H1 (cell line): Measurements from ENCODE around the gene RGS7BP. TPM values are rescaled to one million over a fixed set of nuclear protein-coding genes. Genes with fewer than 3 reads are reported as not detected.
A peak's percentile ranks its signal among the peaks of the same experiment; 100 is the strongest.

Experiments
- CTCF ChIA-PET: fragments of 300-600 bp; sonication (Branson Sonifier 250); formaldehyde crosslinking; loops from one replicate; lab custom pipeline; 2021; ENCODE audit not compliant: partially characterized antibody; lab: Charles Lee
- POLR2A ChIA-PET: fragments of 300-600 bp; sonication (Branson Sonifier 250); formaldehyde crosslinking; loops from one replicate; lab custom pipeline; 2021; ENCODE audit warnings: inconsistent platforms; ENCODE audit not compliant: partially characterized antibody; lab: Charles Lee
- DNase-seq, 2 experiments: peaks; one replicate each; pipeline versions ENCODE4 v3.0.0 to v3.0.0-alpha.2; 2010 to 2022; ENCODE audit warnings: low spot score in 2 of 2, low read depth in 1 of 2, mixed read lengths in 1 of 2
- FAIRE-seq: peaks from 2 replicates; lab custom pipeline; 2011; peaks lifted over from hg19 to GRCh38; lab: Jason Lieb, UNC
- H2AFZ ChIP-seq: 2 replicates; pipeline ENCODE4 v1.8.1; 2012; ENCODE audit warnings: low read length, inconsistent platforms
- H2AK5ac ChIP-seq: 2 replicates; pipeline ENCODE4 v1.6.1; 2013; ENCODE audit warnings: low read depth, low read length
- H2BK120ac ChIP-seq: replicated peaks from 2 replicates; pipeline ENCODE3; 2013; ENCODE audit warnings: low read depth, low read length, inconsistent platforms
- H2BK12ac ChIP-seq: 2 replicates; pipeline ENCODE4 v1.6.1; 2013; ENCODE audit warnings: low read depth, low read length
- H2BK15ac ChIP-seq: 2 replicates; pipeline ENCODE4 v1.6.1; 2013; ENCODE audit warnings: low read length
- H2BK20ac ChIP-seq: 2 replicates; pipeline ENCODE4 v1.6.1; 2013; ENCODE audit warnings: low read length
- H2BK5ac ChIP-seq: 2 replicates; pipeline ENCODE4 v1.6.1; 2013; ENCODE audit warnings: low read depth, low read length
- H3K14ac ChIP-seq: 2 replicates; pipeline ENCODE4 v1.6.1; 2013; ENCODE audit warnings: inconsistent platforms; ENCODE audit not compliant: insufficient read length
- H3K18ac ChIP-seq: 2 replicates; pipeline ENCODE4 v1.6.1; 2013; ENCODE audit warnings: low read length; ENCODE audit errors: extremely low read depth
- H3K23ac ChIP-seq: 2 replicates; pipeline ENCODE4 v1.6.1; 2013; ENCODE audit warnings: inconsistent platforms; ENCODE audit not compliant: insufficient read length
- H3K23me2 ChIP-seq: 2 replicates; pipeline ENCODE4 v1.6.1; 2013; ENCODE audit warnings: low read depth, low read length
- H3K27ac ChIP-seq: 2 replicates; pipeline ENCODE4 v1.6.1; 2011; ENCODE audit warnings: low read depth, low read length, inconsistent platforms
- H3K27me3 ChIP-seq, 4 experiments: replicated peaks in 1 of 4; 1 replicate in 1 of 4; 2 replicates in 3 of 4; pipeline versions ENCODE4 v1.6.1 to v1.8.1; 2011 to 2013; ENCODE audit warnings: low read length in 3 of 4, mild to moderate bottlenecking in 3 of 4, inconsistent platforms in 2 of 4, mixed read lengths in 2 of 4, moderate library complexity in 1 of 4; ENCODE audit not compliant: control insufficient read depth in 3 of 4, insufficient read depth in 3 of 4; ENCODE audit errors: extremely low read depth in 1 of 4
- H3K36me3 ChIP-seq, 4 experiments: 2 replicates each; pipeline versions ENCODE4 v1.6.1 to v1.8.1; 2011 to 2013; ENCODE audit warnings: mild to moderate bottlenecking in 4 of 4, low read length in 3 of 4, moderate library complexity in 2 of 4, control low read depth in 1 of 4, inconsistent platforms in 1 of 4; ENCODE audit not compliant: insufficient read depth in 4 of 4, control insufficient read depth in 2 of 4
- H3K4ac ChIP-seq: replicated peaks from 2 replicates; pipeline ENCODE3; 2013; ENCODE audit warnings: low read length, low read depth, mixed read lengths, inconsistent platforms; ENCODE audit not compliant: insufficient read length
- H3K4me1 ChIP-seq, 4 experiments: replicated peaks in 1 of 4; 1 replicate in 1 of 4; 2 replicates in 3 of 4; pipeline versions ENCODE4 v1.6.1 to v1.8.1; 2011 to 2013; ENCODE audit warnings: low read length in 3 of 4, inconsistent platforms in 2 of 4, mixed read lengths in 1 of 4; ENCODE audit not compliant: insufficient read depth in 4 of 4, control insufficient read depth in 3 of 4
- H3K4me2 ChIP-seq, 2 experiments: 2 replicates each; pipeline versions ENCODE4 v1.6.1 to v1.8.1; 2011 to 2013; ENCODE audit warnings: low read depth in 2 of 2, low read length in 2 of 2, control low read depth in 1 of 2, inconsistent platforms in 1 of 2, mild to moderate bottlenecking in 1 of 2; ENCODE audit not compliant: insufficient read depth in 1 of 2
- H3K4me3 ChIP-seq, 4 experiments: fragments of 200-600, 300-600 bp in 1 of 4; sonication (generic), shearing (Covaris generic), sonication (Bioruptor Twin) in 1 of 4; 2 replicates each; pipeline versions ENCODE4 v1.5.1 to v1.8.1; 2011 to 2016; ENCODE audit warnings: low read length in 4 of 4, low read depth in 3 of 4, control low read depth in 2 of 4, inconsistent platforms in 2 of 4, mild to moderate bottlenecking in 2 of 4, mixed read lengths in 1 of 4, moderate library complexity in 1 of 4; ENCODE audit not compliant: insufficient read depth in 2 of 4; ENCODE audit errors: extremely low read depth in 1 of 4
- H3K56ac ChIP-seq: replicated peaks from 2 replicates; pipeline ENCODE3; 2013; ENCODE audit warnings: low read depth, mild to moderate bottlenecking, mixed read lengths, low read length, inconsistent platforms; ENCODE audit not compliant: insufficient read length
- H3K79me1 ChIP-seq: 2 replicates; pipeline ENCODE4 v1.6.1; 2013; ENCODE audit warnings: low read depth, low read length, control low read depth
- H3K79me2 ChIP-seq, 2 experiments: 2 replicates each; pipeline versions ENCODE4 v1.6.1 to v1.8.1; 2012 to 2013; ENCODE audit warnings: low read length in 2 of 2, mild to moderate bottlenecking in 2 of 2, inconsistent platforms in 1 of 2; ENCODE audit not compliant: insufficient read depth in 2 of 2, control insufficient read depth in 1 of 2
- H3K9ac ChIP-seq, 4 experiments: replicated peaks in 1 of 4; 1 replicate in 1 of 4; 2 replicates in 3 of 4; pipeline versions ENCODE4 v1.6.1 to v1.8.1; 2011 to 2013; ENCODE audit warnings: low read depth in 3 of 4, low read length in 3 of 4, control low read depth in 2 of 4, mild to moderate bottlenecking in 2 of 4, moderate library complexity in 2 of 4, inconsistent platforms in 1 of 4; ENCODE audit errors: extremely low read depth in 1 of 4
- H3K9me3 ChIP-seq, 2 experiments: 2 replicates each; pipeline versions ENCODE4 v1.6.1 to v1.8.1; 2012 to 2013; ENCODE audit warnings: mild to moderate bottlenecking in 2 of 2, moderate library complexity in 2 of 2, control low read depth in 1 of 2, inconsistent platforms in 1 of 2, low read depth in 1 of 2, low read length in 1 of 2, mixed read lengths in 1 of 2; ENCODE audit not compliant: insufficient read depth in 2 of 2
- H4K20me1 ChIP-seq, 2 experiments: replicated peaks in 1 of 2; 2 replicates each; pipeline versions ENCODE3 to v1.8.1; 2011 to 2013; ENCODE audit warnings: inconsistent platforms in 2 of 2, low read length in 2 of 2, mild to moderate bottlenecking in 1 of 2; ENCODE audit not compliant: insufficient read depth in 2 of 2, control insufficient read depth in 1 of 2
- H4K5ac ChIP-seq: 2 replicates; pipeline ENCODE4 v1.6.1; 2013; ENCODE audit warnings: low read length, low read depth, mixed read lengths, inconsistent platforms; ENCODE audit not compliant: insufficient read length
- H4K8ac ChIP-seq: 2 replicates; pipeline ENCODE4 v1.8.0; 2013; ENCODE audit warnings: mild to moderate bottlenecking, moderate library complexity, low read length, inconsistent platforms; ENCODE audit not compliant: insufficient read depth; ENCODE audit errors: extremely low read depth
- H4K91ac ChIP-seq: replicated peaks from 2 replicates; pipeline ENCODE3; 2013; ENCODE audit warnings: low read length, mixed read lengths, inconsistent platforms; ENCODE audit not compliant: insufficient read length
- MAFK ChIP-seq: IDR thresholded peaks from 2 replicates; pipeline ENCODE4 v1.6.1; 2012; ENCODE audit warnings: low read depth, mild to moderate bottlenecking, improper control_type of control experiment, low read length
- SAP30 ChIP-seq: fragments of 300-600 bp; sonication (generic); IDR thresholded peaks from 2 replicates; pipeline ENCODE4 v1.7.1; 2012; ENCODE audit warnings: low read length, moderate library complexity, mild to moderate bottlenecking, inconsistent platforms; ENCODE audit not compliant: insufficient read depth, insufficient replicate concordance
- WGBS, 2 experiments: shearing (Covaris generic) in 1 of 2; methylation state at CpG; one replicate each; pipeline versions ENCODE4 v1.1.6 to v1.1.7; 2013 to 2015; ENCODE audit warnings: low lambda C conversion rate in 2 of 2, mixed read lengths in 2 of 2, inconsistent platforms in 1 of 2, low coverage in 1 of 2, missing lambda C conversion rate in 1 of 2; ENCODE audit not compliant: insufficient replicate concordance in 2 of 2, insufficient coverage in 1 of 2, insufficient read length in 1 of 2; ENCODE audit errors: extremely low coverage in 1 of 2, missing lambda C conversion rate in 1 of 2; 5-methylcytosine and 5-hydroxymethylcytosine counted together
- polyA plus RNA-seq, 7 experiments: library from polyadenylated mRNA; depleted of rRNA in 3 of 7; stranded (reverse) in 5 of 7; unstranded in 2 of 7; fragments of >200 nt in 5 of 7; fragments of 200-250 nt in 2 of 7; gene quantifications; 1 replicate in 5 of 7; 2 replicates in 1 of 7; 4 replicates in 1 of 7; pipeline versions ENCODE4 v1.2.1 to v1.2.3, GENCODE V29; 2011 to 2013; ENCODE audit warnings: missing spikeins in 2 of 7, mixed read lengths in 2 of 7
- total RNA-seq: library from RNA; stranded (reverse); fragmentation: NEBNext Ultra II Directional; extraction: Animal tissue kit (Norgen Biotek cat#: 25700); gene quantifications from 2 replicates; pipeline ENCODE4 v1.2.1, GENCODE V29; 2021

RGS7BP gene
- total and polyA plus RNA-seq, 2 of the 8 experiments (the other 6 are each of a cell fraction or from before 2014, with no cell fraction given), result 0.65 to 2.3 TPM

DNA sequence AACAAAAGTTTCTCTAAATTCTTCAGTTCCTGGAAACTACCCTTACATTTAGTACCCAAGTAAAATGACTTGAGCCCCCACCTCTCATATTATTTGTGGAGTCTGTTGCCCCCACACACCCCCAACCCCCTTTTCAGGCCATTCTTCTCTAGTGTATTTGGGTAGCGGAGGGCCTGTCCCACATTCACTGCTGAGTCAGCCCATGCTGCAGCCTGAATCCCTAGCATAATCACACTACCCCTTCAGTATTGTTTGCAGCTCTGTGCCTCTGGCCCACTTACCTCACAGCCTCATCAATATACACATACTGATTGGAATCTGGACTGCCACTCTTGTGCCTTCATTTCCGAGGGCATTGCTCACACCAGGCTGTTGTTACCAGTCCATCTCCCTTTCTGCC, 26.8 kb downstream of the RGS7BP start:
- H3K79me1 ChIP-seq, result no peaks in the 10 kb centered on the region
- ChIA-PET POLR2A (no interaction called here), CTCF (interaction anchor here (1.0 kb wide), 1 partner anchor 63 kb away, joined by 4 read pairs; no protein-coding TSS in a partner anchor)
- H3K9me3 ChIP-seq, result no peaks in the 10 kb centered on the region
- DNase-seq (no peak), FAIRE-seq (no peak)
- no peak overlapping the region for H2BK20ac ChIP-seq
- H3K36me3 ChIP-seq, result no peaks in the 10 kb centered on the region
- no peaks in the 10 kb centered on the region for H4K20me1 ChIP-seq
- H2AFZ ChIP-seq, result 0 out of 2 replicates have a peak overlapping the region, but pooled peaks have one; percentile 23
- no peak overlapping the region for H3K14ac ChIP-seq
- no peak overlapping the region for H3K56ac ChIP-seq
- no peak overlapping the region for H3K4ac ChIP-seq
- H4K91ac ChIP-seq, result no peak overlapping the region
- 89% methylated on average over 2 of the region's 2 CpGs; no CpG with 5 or more reads in 1 of the 2 experiments for WGBS, 2 experiments
- H2BK120ac ChIP-seq, result no peak overlapping the region
- H3K27me3 ChIP-seq, result no peaks in the 10 kb centered on the region
- H3K4me3 ChIP-seq, result no peak overlapping the region
- no peak overlapping the region for H2BK12ac ChIP-seq
- H3K9ac ChIP-seq, result no peak overlapping the region
- no peaks in the 10 kb centered on the region for H3K23me2 ChIP-seq
- no peak overlapping the region for H3K27ac ChIP-seq
- H4K8ac ChIP-seq, result no peak overlapping the region
- no peaks in the 10 kb centered on the region for H3K79me2 ChIP-seq
- H4K5ac ChIP-seq, result no peak overlapping the region
- TF ChIP-seq SAP30, result no peak
- TF ChIP-seq MAFK, result peak; percentile 43; the same call in 1 of the 2 replicates
- peaks cover 0 to 3% (median 0%) of the 10 kb centered on the region in 4 experiments; a peak in 1 of 7 replicates for H3K4me1 ChIP-seq
- no peak overlapping the region for H2BK5ac ChIP-seq
- H2BK15ac ChIP-seq, result no peak overlapping the region
- no peak overlapping the region for H3K23ac ChIP-seq
- H2AK5ac ChIP-seq, result no peak overlapping the region
- H3K18ac ChIP-seq, result no peak overlapping the region
- no peak overlapping the region for H3K4me2 ChIP-seq
